NT2/D1 (cell line): ENCODE data around the gene RNLS.

Experiments
- YY1 ChIP-seq: IDR thresholded peaks from 2 replicates; pipeline ENCODE4 v1.6.1; 2011; ENCODE audit not compliant: insufficient read length, insufficient read depth
- ZNF274 ChIP-seq: IDR thresholded peaks from 2 replicates; pipeline ENCODE4 v1.6.1; 2011; ENCODE audit warnings: mild to moderate bottlenecking, low read depth, low read length

DNA sequence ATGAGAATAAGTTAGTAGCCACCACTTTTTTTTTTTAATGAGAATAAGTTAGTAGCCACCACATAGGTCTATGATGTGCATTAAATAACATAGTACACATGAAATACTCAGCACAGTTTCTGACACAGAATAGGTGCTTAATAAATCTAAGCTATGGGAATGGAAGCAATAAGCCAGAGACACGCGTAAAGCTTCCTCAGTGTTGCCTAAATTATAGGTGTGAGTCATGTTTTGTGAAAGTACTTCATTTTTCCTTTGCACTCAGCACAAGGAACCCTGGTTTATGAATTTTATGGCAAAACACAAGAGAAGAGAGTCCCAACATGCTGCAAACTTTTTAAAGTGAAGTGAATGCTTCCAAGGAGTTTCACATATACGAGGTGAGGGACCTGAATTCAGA lies 267.4 kb downstream of the RNLS start:
- TF ChIP-seq YY1 (no peak), ZNF274 (no peak)
